ELF-1 (cell line): ENCODE data around the gene KCTD20.

Experiments
- DNase-seq: peaks from one replicate; pipeline ENCODE4 v3.0.0-alpha.2; 2016; ENCODE audit warnings: low read depth, low spot score

The KCTD20 gene

GRCh38 chr6:36492092-36492491 lies 49.3 kb downstream of the KCTD20 start:
- DNase-seq = no peak

GRCh38 chr6:36492621-36493020 lies 49.8 kb downstream of the KCTD20 start:
- no peak for DNase-seq

GRCh38 chr6:36493319-36493718 lies 50.5 kb downstream of the KCTD20 start:
- DNase-seq = no peak

- no peak for DNase-seq
Measured at GRCh38 chr6:36493859-36494258, 51.1 kb downstream of the KCTD20 start.

- DNase-seq = no peak
Measured at GRCh38 chr6:36495086-36495485, 52.3 kb downstream of the KCTD20 start.

GRCh38 chr6:36499918-36500317 lies 57.1 kb downstream of the KCTD20 start:
- DNase-seq = no peak

- DNase-seq = no peak
Measured at GRCh38 chr6:36501686-36502085, 58.9 kb downstream of the KCTD20 start.

- DNase-seq = no peak
Measured at GRCh38 chr6:36504181-36504580, 61.4 kb downstream of the KCTD20 start.

GRCh38 chr6:36504982-36505381 lies 62.2 kb downstream of the KCTD20 start:
- DNase-seq = no peak

- DNase-seq = no peak
Measured at GRCh38 chr6:36505744-36506534, 63.1 kb downstream of the KCTD20 start.

GRCh38 chr6:36506611-36507010 lies 63.8 kb downstream of the KCTD20 start:
- no peak for DNase-seq

- DNase-seq = no peak
Measured at GRCh38 chr6:36508532-36508931, 65.7 kb downstream of the KCTD20 start.

GRCh38 chr6:36510365-36510764 lies 67.6 kb downstream of the KCTD20 start:
- DNase-seq = no peak

GRCh38 chr6:36514554-36515456 lies 72.0 kb downstream of the KCTD20 start:
- DNase-seq = no peak

- DNase-seq = no peak
Measured at GRCh38 chr6:36515844-36516243, 73.0 kb downstream of the KCTD20 start.

- no peak for DNase-seq
Measured at GRCh38 chr6:36516559-36516958, 73.8 kb downstream of the KCTD20 start.

GRCh38 chr6:36516988-36517387 lies 74.2 kb downstream of the KCTD20 start:
- no peak for DNase-seq

- DNase-seq = no peak
Measured at GRCh38 chr6:36517408-36517807, 74.6 kb downstream of the KCTD20 start.

- DNase-seq = no peak
Measured at GRCh38 chr6:36519352-36519751, 76.6 kb downstream of the KCTD20 start.

- no peak for DNase-seq
Measured at GRCh38 chr6:36523451-36523850, 80.7 kb downstream of the KCTD20 start.

GRCh38 chr6:36523936-36524499 lies 81.2 kb downstream of the KCTD20 start:
- DNase-seq = no peak

GRCh38 chr6:36524871-36525270 lies 82.1 kb downstream of the KCTD20 start:
- no peak for DNase-seq
